ENCODE results near the gene PLAC1.

GRCh38 chrX:134642386-134642785 is 15.9 kb downstream of the PLAC1 start:
- TF ChIP-seq CTCF (IDR thresholded peaks at IDR 0.05): no peak
- no peak for TF ChIP-seq POLR2A (IDR thresholded peaks at IDR 0.05)
